IMR-90 (cell line): ENCODE results near the gene RHOBTB1.

Experiments
- BHLHE40 ChIP-seq: fragments of 150-350 bp; IDR thresholded peaks from 2 replicates; pipeline ENCODE4 v1.6.1; 2016; ENCODE audit warnings: mild to moderate bottlenecking, low read depth, low read length
- CEBPB ChIP-seq: IDR thresholded peaks from 2 replicates; pipeline ENCODE4 v1.6.1; 2012; ENCODE audit warnings: low read depth, low read length, improper control_type of control experiment
- CHD1 ChIP-seq: IDR thresholded peaks from 2 replicates; pipeline ENCODE4 v1.6.1; 2012; ENCODE audit warnings: low read depth, low read length, improper control_type of control experiment
- FOS ChIP-seq: fragments of 150-350 bp; IDR thresholded peaks from 2 replicates; pipeline ENCODE4 v1.6.1; 2016; ENCODE audit warnings: low read depth, low read length
- MAFK ChIP-seq: IDR thresholded peaks from 2 replicates; pipeline ENCODE4 v1.6.1; 2012; ENCODE audit warnings: low read depth, low read length, improper control_type of control experiment
- NFE2L2 ChIP-seq: fragments of 150-350 bp; IDR thresholded peaks from 2 replicates; pipeline ENCODE4 v1.6.1; 2016; ENCODE audit warnings: low read depth, mild to moderate bottlenecking, low read length
- POLR2A ChIP-seq: IDR thresholded peaks from 2 replicates; pipeline ENCODE4 v1.6.1; 2012; ENCODE audit warnings: mild to moderate bottlenecking, low read depth, low read length
- RAD21 ChIP-seq: IDR thresholded peaks from 2 replicates; pipeline ENCODE4 v1.6.1; 2012; ENCODE audit warnings: low read length, improper control_type of control experiment
- RCOR1 ChIP-seq: IDR thresholded peaks from 2 replicates; pipeline ENCODE4 v1.6.1; 2012; ENCODE audit warnings: mild to moderate bottlenecking, low read length, improper control_type of control experiment; ENCODE audit not compliant: insufficient replicate concordance
- RFX5 ChIP-seq: IDR thresholded peaks from 2 replicates; pipeline ENCODE4 v1.8.0; 2012; ENCODE audit warnings: low read depth, mild to moderate bottlenecking, low read length, moderate library complexity
- SMC3 ChIP-seq: fragments of 150-350 bp; IDR thresholded peaks from 2 replicates; pipeline ENCODE4 v1.6.1; 2016; ENCODE audit warnings: low read depth, mild to moderate bottlenecking, antibody characterized with exemption, low read length, moderate library complexity
- TF ChIP-seq, protein P1 (sequence below): conservative IDR thresholded peaks from 2 replicates; pipeline ENCODE4 v1.5.1; 2012; ENCODE audit warnings: mild to moderate bottlenecking, low read depth, low read length, improper control_type of control experiment
- TF ChIP-seq, protein P2 (sequence below): fragments of 150-350 bp; IDR thresholded peaks from 2 replicates; pipeline ENCODE4 v1.6.1; 2017; ENCODE audit warnings: mild to moderate bottlenecking, antibody characterized with exemption, low read length, low read depth
- TF ChIP-seq, protein P3 (sequence below): fragments of 150-350 bp; IDR thresholded peaks from 2 replicates; pipeline ENCODE4 v1.6.1; 2016; ENCODE audit warnings: low read depth, mild to moderate bottlenecking, low read length, moderate library complexity, borderline replicate concordance

DNA sequence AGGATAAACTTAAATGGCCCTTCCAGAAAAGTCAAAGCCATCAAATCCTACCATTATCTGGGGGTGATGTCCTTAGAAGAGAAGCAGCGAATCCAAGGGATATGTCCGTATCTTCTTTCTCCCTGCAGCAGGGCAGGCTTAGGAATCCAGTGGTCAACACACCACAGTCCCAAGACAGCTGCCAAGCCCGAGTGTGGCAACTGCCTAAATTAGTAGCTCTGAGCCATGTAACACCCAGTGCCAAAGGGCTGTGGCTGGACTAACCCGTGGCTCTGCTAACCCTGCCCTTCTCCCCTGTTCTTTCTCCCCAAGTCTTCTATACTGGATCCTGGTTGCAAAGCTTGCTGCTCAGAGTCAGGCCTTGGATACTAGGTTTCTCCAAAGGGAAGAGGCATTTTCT is 90.9 kb downstream of the RHOBTB1 start:
- TF ChIP-seq, protein P1, sequence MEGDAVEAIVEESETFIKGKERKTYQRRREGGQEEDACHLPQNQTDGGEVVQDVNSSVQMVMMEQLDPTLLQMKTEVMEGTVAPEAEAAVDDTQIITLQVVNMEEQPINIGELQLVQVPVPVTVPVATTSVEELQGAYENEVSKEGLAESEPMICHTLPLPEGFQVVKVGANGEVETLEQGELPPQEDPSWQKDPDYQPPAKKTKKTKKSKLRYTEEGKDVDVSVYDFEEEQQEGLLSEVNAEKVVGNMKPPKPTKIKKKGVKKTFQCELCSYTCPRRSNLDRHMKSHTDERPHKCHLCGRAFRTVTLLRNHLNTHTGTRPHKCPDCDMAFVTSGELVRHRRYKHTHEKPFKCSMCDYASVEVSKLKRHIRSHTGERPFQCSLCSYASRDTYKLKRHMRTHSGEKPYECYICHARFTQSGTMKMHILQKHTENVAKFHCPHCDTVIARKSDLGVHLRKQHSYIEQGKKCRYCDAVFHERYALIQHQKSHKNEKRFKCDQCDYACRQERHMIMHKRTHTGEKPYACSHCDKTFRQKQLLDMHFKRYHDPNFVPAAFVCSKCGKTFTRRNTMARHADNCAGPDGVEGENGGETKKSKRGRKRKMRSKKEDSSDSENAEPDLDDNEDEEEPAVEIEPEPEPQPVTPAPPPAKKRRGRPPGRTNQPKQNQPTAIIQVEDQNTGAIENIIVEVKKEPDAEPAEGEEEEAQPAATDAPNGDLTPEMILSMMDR = no peak
- TF ChIP-seq POLR2A = no peak
- TF ChIP-seq CEBPB = no peak
- TF ChIP-seq, protein P2, sequence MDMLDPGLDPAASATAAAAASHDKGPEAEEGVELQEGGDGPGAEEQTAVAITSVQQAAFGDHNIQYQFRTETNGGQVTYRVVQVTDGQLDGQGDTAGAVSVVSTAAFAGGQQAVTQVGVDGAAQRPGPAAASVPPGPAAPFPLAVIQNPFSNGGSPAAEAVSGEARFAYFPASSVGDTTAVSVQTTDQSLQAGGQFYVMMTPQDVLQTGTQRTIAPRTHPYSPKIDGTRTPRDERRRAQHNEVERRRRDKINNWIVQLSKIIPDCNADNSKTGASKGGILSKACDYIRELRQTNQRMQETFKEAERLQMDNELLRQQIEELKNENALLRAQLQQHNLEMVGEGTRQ = no peak
- no peak for TF ChIP-seq NFE2L2
- no peak for TF ChIP-seq MAFK
- no peak for TF ChIP-seq RCOR1
- TF ChIP-seq, protein P3, sequence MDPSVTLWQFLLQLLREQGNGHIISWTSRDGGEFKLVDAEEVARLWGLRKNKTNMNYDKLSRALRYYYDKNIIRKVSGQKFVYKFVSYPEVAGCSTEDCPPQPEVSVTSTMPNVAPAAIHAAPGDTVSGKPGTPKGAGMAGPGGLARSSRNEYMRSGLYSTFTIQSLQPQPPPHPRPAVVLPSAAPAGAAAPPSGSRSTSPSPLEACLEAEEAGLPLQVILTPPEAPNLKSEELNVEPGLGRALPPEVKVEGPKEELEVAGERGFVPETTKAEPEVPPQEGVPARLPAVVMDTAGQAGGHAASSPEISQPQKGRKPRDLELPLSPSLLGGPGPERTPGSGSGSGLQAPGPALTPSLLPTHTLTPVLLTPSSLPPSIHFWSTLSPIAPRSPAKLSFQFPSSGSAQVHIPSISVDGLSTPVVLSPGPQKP = no peak
- TF ChIP-seq RFX5 = no peak
- no peak for TF ChIP-seq RAD21
- TF ChIP-seq FOS = no peak
- no peak for TF ChIP-seq CHD1
- no peak for TF ChIP-seq BHLHE40
- no peak for TF ChIP-seq SMC3
